Skin of body (tissue), 2 donors: Measurements from ENCODE around the gene RENBP. TPM values are rescaled to one million over a fixed set of nuclear protein-coding genes. Genes with fewer than 3 reads are reported as not detected.

Experiments used
- DNase-seq: peaks from one replicate; lab custom pipeline; 2025; lab: John Stamatoyannopoulos, UW
- total RNA-seq: library from RNA; depleted of rRNA; stranded (reverse); fragments of >200 nt; gene quantifications from one replicate; pipeline ENCODE4 v1.2.3, GENCODE V29; 2014

RENBP gene
- total RNA-seq, 1 donor from 2014 or later = 5.0 TPM

DNA sequence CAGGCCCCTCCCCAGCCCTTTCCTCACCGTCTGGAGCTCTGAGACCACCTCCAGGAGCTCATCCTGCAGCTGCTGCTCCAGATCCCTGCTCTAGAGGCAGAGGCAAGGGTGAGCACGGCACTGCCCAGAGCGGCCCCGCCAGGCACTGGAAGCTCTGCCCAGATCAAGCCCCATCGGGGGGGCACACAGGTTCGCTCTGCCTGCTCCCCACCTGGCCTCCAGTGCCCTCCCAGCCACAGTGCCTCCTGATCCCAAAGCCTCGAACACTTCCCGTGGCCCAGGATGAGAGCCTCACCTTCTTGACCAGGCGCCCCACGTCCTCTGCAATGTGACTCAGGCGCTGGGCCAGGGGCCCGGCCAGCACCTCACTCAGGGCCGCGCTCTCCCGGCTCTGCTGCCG is 23.4 kb downstream of the RENBP start:
- DNase-seq = no peak

GRCh38 chrX:153920546-153920945 is 23.9 kb downstream of the RENBP start:
- DNase-seq = no peak

GRCh38 chrX:153919281-153919680 is 25.2 kb downstream of the RENBP start:
- DNase-seq = no peak

DNA sequence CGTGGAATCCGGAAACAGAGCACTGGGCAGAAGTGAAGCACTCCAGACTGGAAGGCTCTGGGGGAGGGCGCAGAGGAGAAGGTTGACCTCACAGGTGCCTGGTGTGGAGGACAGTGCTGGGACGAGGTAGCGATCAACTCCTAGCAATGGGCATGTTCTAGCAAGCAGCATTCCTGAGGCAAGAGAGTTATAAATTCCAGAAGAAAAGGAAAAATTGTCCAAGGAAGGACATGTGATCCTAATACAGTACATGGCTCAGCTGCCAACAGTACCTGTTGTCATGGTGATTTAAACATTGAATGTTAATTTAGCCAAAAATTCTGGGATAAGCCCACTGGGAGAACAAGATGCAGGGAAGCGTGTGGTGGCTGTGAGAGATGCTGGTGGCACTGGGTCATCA is 26.6 kb downstream of the RENBP start:
- no peak for DNase-seq

GRCh38 chrX:153913701-153914100 is 30.7 kb downstream of the RENBP start:
- DNase-seq = no peak

DNA sequence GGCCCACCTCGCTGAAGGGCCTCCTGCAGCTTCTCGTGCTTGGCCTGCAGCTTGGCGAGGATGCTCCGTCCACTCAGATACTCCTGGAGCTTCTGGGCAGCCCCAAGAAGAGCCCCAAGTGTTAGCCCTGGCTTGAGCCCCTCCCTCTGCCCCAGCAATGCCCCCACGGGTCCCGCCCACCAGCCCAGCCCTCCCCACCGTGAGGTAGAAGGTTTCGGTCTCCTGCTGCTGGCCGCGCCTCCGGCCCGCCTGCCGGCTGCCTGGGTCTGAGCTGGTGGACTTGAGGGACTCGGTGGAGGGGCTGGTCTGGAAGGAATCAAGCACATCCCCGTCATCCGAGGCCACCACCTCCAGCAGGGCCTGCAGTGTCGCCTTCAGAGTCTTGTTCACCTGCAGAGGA is 31.2 kb downstream of the RENBP start:
- no peak for DNase-seq

GRCh38 chrX:153911798-153912197 is 32.6 kb downstream of the RENBP start:
- DNase-seq = no peak

GRCh38 chrX:153910446-153910845 is 34.0 kb downstream of the RENBP start:
- DNase-seq = no peak

- DNase-seq = no peak
Observed at GRCh38 chrX:153909980-153910360, 34.5 kb downstream of the RENBP start.

DNA sequence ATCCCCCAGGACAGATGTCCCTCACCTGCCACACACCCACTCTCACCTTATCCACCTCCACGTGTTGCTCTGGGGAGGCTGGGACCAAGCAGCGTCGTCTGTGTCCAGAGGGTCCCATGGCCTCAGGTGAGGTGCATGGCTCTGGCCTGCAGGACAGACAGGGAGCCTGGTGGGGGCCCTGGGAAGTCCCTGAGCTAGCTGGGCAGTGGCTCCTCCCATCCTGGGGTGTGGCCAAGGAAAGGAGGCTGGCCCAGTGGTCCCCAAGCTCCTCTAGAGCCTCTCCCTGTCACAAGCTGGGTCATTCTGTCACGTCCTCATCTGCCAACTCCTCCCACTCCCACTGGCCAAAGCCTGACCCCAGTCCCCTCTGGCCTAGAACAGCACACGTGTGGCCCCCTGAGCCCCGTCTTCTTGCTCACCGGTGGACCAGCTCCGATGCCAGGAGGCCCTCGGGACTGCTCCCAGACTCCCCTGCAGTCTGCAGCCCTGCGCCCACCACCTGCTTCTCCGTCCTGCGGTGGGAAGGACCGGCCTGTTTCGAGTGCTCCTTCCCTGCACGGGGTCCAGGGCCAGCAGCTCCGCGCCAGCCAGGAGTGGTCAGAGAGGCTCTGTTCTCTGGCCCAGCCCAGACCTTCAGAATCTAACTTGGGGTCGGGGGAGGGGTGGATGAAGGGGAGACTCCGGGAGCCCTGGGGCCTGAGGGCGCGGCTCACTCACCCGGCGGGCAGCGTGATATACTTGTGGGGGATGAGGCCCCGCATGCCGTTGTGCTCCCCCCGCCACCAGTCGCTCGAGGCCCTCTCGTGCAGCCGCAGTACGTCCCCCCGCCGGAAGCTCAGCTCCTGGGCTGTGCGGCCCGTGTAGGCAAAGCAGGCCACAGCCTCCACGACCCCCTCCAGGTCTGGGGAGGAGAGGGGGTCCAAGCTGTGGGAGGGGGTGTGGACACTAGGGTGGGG is 35.1 kb downstream of the RENBP start:
- no peak for DNase-seq

DNA sequence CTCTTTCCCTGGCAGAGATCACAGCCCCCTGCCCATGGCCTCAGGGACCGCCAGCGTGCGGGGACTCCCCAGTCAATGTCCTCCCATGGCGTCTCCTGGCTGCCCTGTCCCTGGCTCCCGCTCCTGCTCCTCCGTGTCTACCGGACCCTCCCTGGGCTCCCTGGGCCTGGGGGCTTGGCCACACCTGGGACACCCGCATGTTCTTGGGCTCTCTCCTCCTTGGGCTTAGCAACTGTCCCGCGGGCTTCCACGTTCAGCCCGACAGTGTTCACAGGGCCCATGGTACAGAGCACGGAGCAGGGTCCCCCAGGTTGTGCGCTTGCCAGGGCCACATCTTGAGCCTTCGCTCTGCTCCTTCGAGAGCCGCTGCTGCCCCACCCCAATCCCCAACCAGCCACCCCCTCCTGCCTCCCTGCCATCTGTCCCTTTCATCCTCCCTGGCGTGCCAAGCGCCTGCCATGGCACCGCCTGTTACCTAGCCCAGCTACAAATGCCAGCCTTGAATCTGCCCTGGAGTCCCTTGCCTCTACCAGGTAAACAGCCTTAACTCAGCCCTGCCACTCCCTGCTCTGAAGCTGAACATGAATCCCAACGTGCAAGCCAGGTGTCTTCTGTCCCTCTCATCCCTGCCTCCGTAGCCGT is 36.1 kb downstream of the RENBP start:
- DNase-seq = no peak

DNA sequence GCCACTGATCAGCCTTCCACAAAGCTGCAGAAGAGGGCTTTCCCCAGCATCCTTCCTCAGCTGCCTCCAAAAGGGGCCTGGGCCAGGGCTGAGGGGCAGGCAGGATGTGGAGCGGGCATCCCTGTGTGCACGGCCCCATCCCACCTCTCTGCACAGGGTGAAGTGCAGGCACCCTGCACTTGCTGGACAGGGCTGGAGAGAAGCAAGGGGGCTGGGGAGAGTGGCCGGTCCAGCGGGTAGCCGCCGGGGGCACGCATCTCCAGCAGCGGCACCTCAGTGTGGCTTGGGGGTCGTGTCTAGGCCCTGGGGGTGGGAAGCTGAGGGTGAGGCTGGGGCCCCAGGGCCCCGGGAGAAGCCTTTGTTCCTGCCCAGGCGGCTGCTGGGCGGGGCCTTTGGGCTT is 37.0 kb downstream of the RENBP start:
- no peak for DNase-seq

DNA sequence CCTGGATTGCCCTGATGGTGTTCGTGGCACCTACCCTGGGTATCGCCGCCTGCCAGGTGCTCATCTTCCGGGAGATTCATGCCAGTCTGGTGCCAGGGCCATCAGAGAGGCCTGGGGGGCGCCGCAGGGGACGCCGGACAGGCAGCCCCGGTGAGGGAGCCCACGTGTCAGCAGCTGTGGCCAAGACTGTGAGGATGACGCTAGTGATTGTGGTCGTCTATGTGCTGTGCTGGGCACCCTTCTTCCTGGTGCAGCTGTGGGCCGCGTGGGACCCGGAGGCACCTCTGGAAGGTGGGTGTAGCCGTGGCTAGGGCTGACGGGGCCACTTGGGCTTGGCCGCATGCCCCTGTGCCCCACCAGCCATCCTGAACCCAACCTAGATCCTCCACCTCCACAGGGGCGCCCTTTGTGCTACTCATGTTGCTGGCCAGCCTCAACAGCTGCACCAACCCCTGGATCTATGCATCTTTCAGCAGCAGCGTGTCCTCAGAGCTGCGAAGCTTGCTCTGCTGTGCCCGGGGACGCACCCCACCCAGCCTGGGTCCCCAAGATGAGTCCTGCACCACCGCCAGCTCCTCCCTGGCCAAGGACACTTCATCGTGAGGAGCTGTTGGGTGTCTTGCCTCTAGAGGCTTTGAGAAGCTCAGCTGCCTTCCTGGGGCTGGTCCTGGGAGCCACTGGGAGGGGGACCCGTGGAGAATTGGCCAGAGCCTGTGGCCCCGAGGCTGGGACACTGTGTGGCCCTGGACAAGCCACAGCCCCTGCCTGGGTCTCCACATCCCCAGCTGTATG is 38.1 kb downstream of the RENBP start:
- DNase-seq = no peak

GRCh38 chrX:153905481-153906095 is 38.9 kb downstream of the RENBP start:
- no peak for DNase-seq

GRCh38 chrX:153903991-153904957 is 40.2 kb downstream of the RENBP start, which contains the start of gene AVPR2:
Gene AVPR2 (plus strand): TSS chrX:153904673. CDS start chrX:153905146, 473 bp downstream.
- no peak for DNase-seq

GRCh38 chrX:153903238-153903980 is 41.0 kb downstream of the RENBP start:
- no peak for DNase-seq

GRCh38 chrX:153902385-153902784 is 42.1 kb downstream of the RENBP start:
- no peak for DNase-seq

DNA sequence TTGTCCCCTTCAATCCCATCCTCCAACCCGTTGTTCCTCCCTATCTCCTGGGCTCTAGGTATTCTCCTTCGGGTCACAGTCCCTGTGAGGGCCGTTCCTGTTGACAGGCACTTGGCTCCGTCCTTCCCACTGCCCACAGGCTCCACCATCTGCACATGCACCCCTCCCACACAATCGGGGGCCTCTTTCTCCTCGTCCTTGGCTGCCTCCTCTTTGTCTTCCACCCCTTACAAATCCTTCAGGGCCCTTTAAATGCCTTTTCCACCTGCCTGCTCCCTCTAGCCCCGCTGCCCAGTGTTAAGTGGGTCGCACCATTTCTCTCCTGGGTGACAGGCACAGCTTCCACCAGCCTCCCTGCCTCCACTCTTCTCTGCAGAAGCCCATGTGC is 42.7 kb downstream of the RENBP start:
- DNase-seq = no peak
